Measurements from ENCODE around the gene ATF7IP2.

Gene ATF7IP2

GRCh38 chr16:10517868-10518267 is 132.0 kb downstream of the ATF7IP2 start:
- peak; percentile 5 for DNase-seq

- DNase-seq = no peak
These were observed 132.7 kb downstream of the ATF7IP2 start for GRCh38 chr16:10518479-10519041.

GRCh38 chr16:10519297-10519696 is 133.4 kb downstream of the ATF7IP2 start:
- no peak for DNase-seq

GRCh38 chr16:10519929-10520868 is 134.3 kb downstream of the ATF7IP2 start:
- DNase-seq = no peak

- no peak for DNase-seq
These were observed 135.2 kb downstream of the ATF7IP2 start for GRCh38 chr16:10520869-10521578.

GRCh38 chr16:10521681-10522274 is 135.9 kb downstream of the ATF7IP2 start:
- peak; percentile 28 for DNase-seq

- DNase-seq = no peak
These were observed 137.1 kb downstream of the ATF7IP2 start for GRCh38 chr16:10522966-10523365.

GRCh38 chr16:10525214-10525825 is 139.5 kb downstream of the ATF7IP2 start:
- DNase-seq = no peak

- DNase-seq = no peak
These were observed 141.1 kb downstream of the ATF7IP2 start for GRCh38 chr16:10526962-10527361.

GRCh38 chr16:10528635-10529034 is 142.8 kb downstream of the ATF7IP2 start:
- no peak for DNase-seq

- DNase-seq = no peak
These were observed 144.2 kb downstream of the ATF7IP2 start for GRCh38 chr16:10529895-10530669.

- DNase-seq = no peak
These were observed 144.8 kb downstream of the ATF7IP2 start for GRCh38 chr16:10530685-10531084.

- no peak for DNase-seq
These were observed 145.7 kb downstream of the ATF7IP2 start for GRCh38 chr16:10531582-10531981.
